Heart left ventricle (tissue), 16 donors: ENCODE measurements around the gene FIG4. TPM values are rescaled to one million over a fixed set of nuclear protein-coding genes. Genes with fewer than 3 reads are reported as not detected.

Experiments used
- ATAC-seq, 4 donors: fragments of 200-7000 bp; cut with Tn5 transposase; one replicate each; pipeline ENCODE4 v1.9.1; 2020 to 2022; ENCODE audit warnings: moderate library complexity in 4 of 4, mild to moderate bottlenecking in 3 of 4, moderate number of reproducible peaks in 1 of 4
- DNase-seq, 5 donors: peaks; one replicate each; pipeline ENCODE4 v3.0.0-alpha.2; 2020
- H3K27ac ChIP-seq, 12 donors: fragments of 200-600 bp; sonication (generic) in 4 of 12; one replicate each; pipeline versions ENCODE4 v1.5.0 to v1.8.0; 2016 to 2022; ENCODE audit warnings: mild to moderate bottlenecking in 2 of 12
- H3K27me3 ChIP-seq, 9 donors: fragments of 200-600 bp; sonication (generic) in 2 of 9; one replicate each; pipeline versions ENCODE4 v1.5.1 to v1.8.0; 2016 to 2022; ENCODE audit warnings: mild to moderate bottlenecking in 3 of 9
- H3K36me3 ChIP-seq, 9 donors: fragments of 200-600 bp; sonication (generic) in 2 of 9; one replicate each; pipeline versions ENCODE4 v1.5.0 to v1.8.0; 2018 to 2022; ENCODE audit warnings: mild to moderate bottlenecking in 2 of 9
- H3K4me1 ChIP-seq, 12 donors: fragments of 200-600 bp; sonication (generic) in 4 of 12; one replicate each; pipeline versions ENCODE4 v1.5.0 to v1.8.0; 2016 to 2022; ENCODE audit warnings: mild to moderate bottlenecking in 3 of 12
- H3K4me3 ChIP-seq, 12 donors: fragments of 200-600 bp; sonication (generic) in 4 of 12; one replicate each; pipeline versions ENCODE4 v1.5.0 to v1.8.0; 2017 to 2022; ENCODE audit warnings: mild to moderate bottlenecking in 9 of 12, moderate library complexity in 4 of 12
- H3K9me3 ChIP-seq, 12 donors: fragments of 200-600 bp; sonication (generic) in 4 of 12; one replicate each; pipeline versions ENCODE4 v1.5.0 to v1.8.0; 2016 to 2022; ENCODE audit warnings: mild to moderate bottlenecking in 1 of 12
- CTCF ChIP-seq, 12 donors: fragments of 200-600 bp; sonication (generic) in 4 of 12; IDR thresholded peaks; one replicate each; pipeline versions ENCODE4 v1.5.0 to v1.8.0; 2018 to 2022; ENCODE audit warnings: antibody characterized with exemption in 12 of 12, mild to moderate bottlenecking in 5 of 12
- POLR2A ChIP-seq, 2 donors: fragments of 450-650 bp; IDR thresholded peaks; one replicate each; pipeline ENCODE4 v1.6.1; 2017; ENCODE audit warnings: antibody characterized with exemption in 2 of 2, mild to moderate bottlenecking in 2 of 2, moderate library complexity in 2 of 2
- WGBS, 4 donors: extraction: QIAGEN DNeasy Blood & Tissue Kit in 2 of 4; methylation state at CpG; one replicate each; pipeline versions ENCODE4 v1.1.5 to v1.1.7; 2013 to 2018; 5-methylcytosine and 5-hydroxymethylcytosine counted together
- intact Hi-C, 10 donors: fragments of 100-400 bp; cut with DNase I; formaldehyde crosslinking; loops; one replicate each; pipeline versions ENCODE4 v1.11.1 to v1.14.2; 2022
- polyA plus RNA-seq, 2 donors: library from polyadenylated mRNA; stranded (reverse); fragments of 200-250 nt; gene quantifications; one replicate each; pipeline ENCODE4 v1.2.3, GENCODE V29; 2013
- total RNA-seq, 9 donors: library from RNA; depleted of rRNA in 2 of 9; stranded (reverse); fragments of >200 nt in 2 of 9; fragmentation: NEBNext Ultra II Directional in 3 of 9; extraction: Animal tissue kit (Norgen Biotek cat#: 25700) in 3 of 9; gene quantifications; one replicate each; pipeline versions ENCODE4 v1.1.0 to v1.2.4, GENCODE V29; 2016 to 2023
- donor health status: ischemic (EF 13 %, LVEDD 7.1; RV severe dilation, severe dysfunction).
- donor health status: healthy with polysubstance abuse.
- donor health status: DM: no; HTN: yes; CAD: no.
- donor health status: DM: no; HTN: no; CAD: no.
- donor health status: ischemic (EF 25% LVEDD 6.9; RV normal size, moderate dysfunction).
- donor health status: ischemic (EF 25% LVEDD 5.7; RV mildly dilated, moderate dysfunction).
- donor health status: healthy.
- donor health status: DM: yes; HTN: yes; CAD: no.
- donor health status: ischemic (EF 35%, LVEDD 5.7; RV mildly dilated, moderate dysfunction).
- donor health status: nonischemic (EF 11% LVEDD 7.7; RV severe dilation, severe dysfunction).
- donor health status: DM: yes; HTN: yes; CAD: no.
- donor health status: PGD.
- donor health status: ischemic (EF 29% LVEDD 5.4; RV normal size, mild dysfunction).
- donor health status: nonischemic (EF 23%, LVEDD 6.1; RV moderate dilation, normal function).

Gene FIG4
- total and polyA plus RNA-seq, 11 donors, result 4.8 to 17.2 (median 10.2) TPM

- intact Hi-C loops, result loop anchor here in 2 of 10 donors (5.0 to 10.0 kb wide), 2 partner anchors 87 to 240 kb away; no protein-coding TSS in a partner anchor
- 77 to 79% (median 78%) methylated on average over 6 of the region's 6 CpGs for WGBS, 4 donors
Measured at GRCh38 chr6:109794201-109794923, 103.3 kb downstream of the FIG4 start.

DNA sequence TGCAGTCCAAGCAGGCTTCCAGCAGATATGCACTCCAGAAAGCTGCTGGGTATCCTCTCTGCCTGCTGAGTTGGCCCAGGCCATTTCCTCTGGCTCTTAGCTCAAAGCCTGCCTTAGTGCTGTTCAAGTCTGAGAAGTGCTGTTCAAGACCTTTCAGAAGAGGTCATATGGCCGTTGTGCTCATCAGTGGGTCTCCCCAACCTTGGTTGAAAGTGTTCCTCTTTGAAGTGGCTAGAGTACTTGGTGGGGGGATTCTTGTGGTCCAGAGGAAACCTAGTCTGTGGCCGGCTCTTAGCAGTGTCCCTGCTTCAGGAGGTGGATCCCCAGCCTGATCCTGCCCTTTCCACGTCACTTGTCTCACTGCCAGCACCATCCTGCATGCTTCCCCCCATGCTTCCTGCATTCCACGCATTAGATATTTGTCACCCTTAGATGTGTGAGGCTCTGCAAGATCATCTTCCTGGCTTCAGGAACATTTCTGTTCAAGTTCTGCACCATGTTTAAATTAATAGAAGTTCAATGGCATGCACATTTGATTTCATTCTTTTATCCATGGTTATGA is 105.0 kb downstream of the FIG4 start:
- H3K9me3 ChIP-seq, result no peaks in the 10 kb centered on the region
- no peak for ATAC-seq
- intact Hi-C loops, result loop anchor here in 1 of 10 donors (10.0 kb wide), 1 partner anchor 239 kb away; no protein-coding TSS in a partner anchor
- DNase-seq, result no peak
- no peak overlapping the region for H3K27ac ChIP-seq
- no peak overlapping the region for H3K4me3 ChIP-seq
- TF ChIP-seq CTCF (IDR thresholded peaks at IDR 0.05), result no peak
- TF ChIP-seq POLR2A (IDR thresholded peaks at IDR 0.05), result no peak
- peaks cover 3 to 18% (median 12%) of the 10 kb centered on the region in 12 donors for H3K4me1 ChIP-seq
- H3K27me3 ChIP-seq, result no peaks in the 10 kb centered on the region
- WGBS, 4 donors, result 60 to 71% (median 62%) methylated on average over 4 of the region's 4 CpGs
- H3K36me3 ChIP-seq, result peaks cover 0 to 44% (median 9%) of the 10 kb centered on the region in 9 donors

More at GRCh38 chr6:109794201-109794923, 103.3 kb downstream of the FIG4 start:
- ATAC-seq, result peak; percentile 9 to 36 (median 24)
- peak overlapping the region in 11 of 12 donors; percentile 14 to 66 (median 56) for H3K27ac ChIP-seq
- no peak overlapping the region for H3K4me3 ChIP-seq
- no peaks in the 10 kb centered on the region for H3K27me3 ChIP-seq
- no peaks in the 10 kb centered on the region for H3K9me3 ChIP-seq
- H3K4me1 ChIP-seq, result peaks cover 3 to 18% (median 12%) of the 10 kb centered on the region in 12 donors
- peaks cover 0 to 35% (median 10%) of the 10 kb centered on the region in 9 donors for H3K36me3 ChIP-seq
- no peak for DNase-seq
- TF ChIP-seq POLR2A (IDR thresholded peaks at IDR 0.05), result no peak
- TF ChIP-seq CTCF (IDR thresholded peaks at IDR 0.05), result no peak

- no peak overlapping the region for H3K27ac ChIP-seq
- H3K36me3 ChIP-seq, result peaks cover 0 to 35% (median 10%) of the 10 kb centered on the region in 9 donors
- intact Hi-C loops, result loop anchor here in 1 of 10 donors (10.0 kb wide), 1 partner anchor 236 kb away; no protein-coding TSS in a partner anchor
- DNase-seq (no peak), ATAC-seq (no peak)
- H3K9me3 ChIP-seq, result no peaks in the 10 kb centered on the region
- WGBS, 4 donors, result 96 to 97% (median 97%) methylated on average over 5 of the region's 5 CpGs
- H3K27me3 ChIP-seq, result no peaks in the 10 kb centered on the region
- peaks cover 0 to 7% (median 4%) of the 10 kb centered on the region in 12 donors for H3K4me1 ChIP-seq
- no peak overlapping the region for H3K4me3 ChIP-seq
- no peak for TF ChIP-seq CTCF (IDR thresholded peaks at IDR 0.05)
- no peak for TF ChIP-seq POLR2A (IDR thresholded peaks at IDR 0.05)
Measured at GRCh38 chr6:109799129-109799528, 108.0 kb downstream of the FIG4 start.

DNA sequence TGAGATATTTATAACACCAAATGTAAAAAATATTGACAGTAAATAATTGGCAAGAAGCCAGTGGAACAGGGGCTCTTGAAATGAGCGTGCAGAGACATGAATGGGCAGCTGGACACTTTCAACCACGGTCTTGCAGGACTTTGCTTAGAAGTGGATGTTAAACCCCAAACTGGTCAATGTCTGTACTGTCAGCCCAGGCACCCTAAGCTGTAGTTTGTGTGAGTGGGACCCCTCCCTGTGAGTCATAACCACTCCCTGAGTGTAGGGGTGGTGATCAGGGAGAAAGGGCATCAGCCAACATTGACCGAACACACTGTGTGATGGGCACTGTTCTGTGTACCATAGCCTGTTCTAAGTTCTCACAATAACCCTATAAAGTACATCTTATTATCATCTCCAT is 108.6 kb downstream of the FIG4 start:
- no peak for TF ChIP-seq POLR2A (IDR thresholded peaks at IDR 0.05)
- no peaks in the 10 kb centered on the region for H3K9me3 ChIP-seq
- H3K27ac ChIP-seq, result no peak overlapping the region
- H3K36me3 ChIP-seq, result peaks cover 0 to 35% (median 10%) of the 10 kb centered on the region in 9 donors
- WGBS, 4 donors, result 88 to 91% (median 90%) methylated on average over 3 of the region's 3 CpGs
- intact Hi-C loops, result loop anchor here in 1 of 10 donors (10.0 kb wide), 1 partner anchor 235 kb away; no protein-coding TSS in a partner anchor
- ATAC-seq, result no peak
- peaks cover 0 to 2% (median 0%) of the 10 kb centered on the region in 12 donors for H3K4me1 ChIP-seq
- H3K27me3 ChIP-seq, result no peaks in the 10 kb centered on the region
- no peak for DNase-seq
- no peak overlapping the region for H3K4me3 ChIP-seq
